Activated T-cell treated with anti-CD3 and anti-CD28 coated beads, Interleukin-2, amount 50 U/mL, for 48 hours (primary cell): ENCODE results near the gene GPD1L.
"Not testable (repeated sequence)": the region's sequence is repeated elsewhere in the genome, so short reads cannot be mapped to it uniquely, and the experiment has no call there.

Experiments
- DNase-seq, 2 experiments: peaks; one replicate each; pipeline ENCODE4 v3.0.0-alpha.2; 2020

The GPD1L gene

DNA sequence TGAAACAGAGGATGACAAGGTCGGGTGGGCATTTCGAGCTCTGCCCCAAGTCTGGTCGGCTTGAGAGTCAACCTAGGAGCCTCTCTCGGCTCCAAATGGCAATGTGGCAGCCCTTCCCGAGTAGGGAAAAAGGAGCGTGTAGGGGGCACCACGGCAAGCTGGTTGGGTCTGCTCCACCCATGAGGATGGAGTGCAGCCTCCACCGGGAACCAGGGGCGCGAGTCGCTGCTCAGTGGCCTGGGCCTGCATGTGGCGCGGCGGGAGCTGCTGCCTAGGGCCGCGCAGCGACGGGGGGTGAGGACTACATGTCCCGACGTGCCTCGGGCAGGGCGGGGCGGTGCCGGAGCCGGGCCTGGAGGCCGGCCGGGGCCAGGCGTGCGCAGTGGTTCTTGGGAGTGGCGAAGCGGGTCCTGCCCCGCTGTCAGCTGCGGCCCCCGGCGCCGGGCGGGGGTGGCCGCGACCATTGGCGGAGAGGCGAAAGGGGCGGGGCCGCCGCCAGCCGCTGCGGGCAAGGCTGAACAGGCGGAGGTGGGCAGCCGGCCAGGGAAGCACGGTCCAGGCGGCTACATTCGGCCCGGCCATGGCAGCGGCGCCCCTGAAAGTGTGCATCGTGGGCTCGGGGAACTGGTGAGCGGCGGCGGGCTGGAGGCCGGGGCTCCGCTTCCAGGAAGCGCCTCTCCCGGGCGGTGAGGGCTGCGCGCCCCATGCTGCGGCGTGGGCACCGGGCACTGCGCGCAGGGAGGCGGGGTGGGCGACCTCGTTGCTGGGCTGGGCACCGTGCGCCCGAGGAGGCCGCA, at the start of gene GPD1L:
TSS of gene GPD1L (plus strand) at position 489 of the 797 bp plus-strand sequence. CDS start at position 581, 92 bp downstream.
- DNase-seq: peak; percentile 93 to 96

DNA sequence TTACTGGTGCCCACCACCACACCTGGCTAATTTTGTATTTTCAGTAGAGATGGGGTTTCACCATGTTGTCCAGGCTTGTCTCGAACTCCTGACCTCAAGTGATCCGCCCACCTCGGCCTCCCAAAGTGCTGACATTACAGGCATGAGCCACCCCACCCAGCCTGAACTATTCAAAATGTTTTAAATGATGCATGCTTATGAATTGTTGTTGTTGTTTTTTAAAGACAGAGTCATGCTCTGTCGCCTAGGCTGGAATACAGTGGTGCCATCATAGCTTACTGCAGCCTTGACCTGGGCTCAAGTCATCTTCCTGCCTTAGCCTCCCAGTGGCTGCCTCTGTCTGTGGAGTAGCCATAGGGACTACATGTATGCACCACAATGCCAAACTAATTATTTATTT, 48.0 kb upstream of the GPD1L start:
- not testable (repeated sequence) for DNase-seq

DNA sequence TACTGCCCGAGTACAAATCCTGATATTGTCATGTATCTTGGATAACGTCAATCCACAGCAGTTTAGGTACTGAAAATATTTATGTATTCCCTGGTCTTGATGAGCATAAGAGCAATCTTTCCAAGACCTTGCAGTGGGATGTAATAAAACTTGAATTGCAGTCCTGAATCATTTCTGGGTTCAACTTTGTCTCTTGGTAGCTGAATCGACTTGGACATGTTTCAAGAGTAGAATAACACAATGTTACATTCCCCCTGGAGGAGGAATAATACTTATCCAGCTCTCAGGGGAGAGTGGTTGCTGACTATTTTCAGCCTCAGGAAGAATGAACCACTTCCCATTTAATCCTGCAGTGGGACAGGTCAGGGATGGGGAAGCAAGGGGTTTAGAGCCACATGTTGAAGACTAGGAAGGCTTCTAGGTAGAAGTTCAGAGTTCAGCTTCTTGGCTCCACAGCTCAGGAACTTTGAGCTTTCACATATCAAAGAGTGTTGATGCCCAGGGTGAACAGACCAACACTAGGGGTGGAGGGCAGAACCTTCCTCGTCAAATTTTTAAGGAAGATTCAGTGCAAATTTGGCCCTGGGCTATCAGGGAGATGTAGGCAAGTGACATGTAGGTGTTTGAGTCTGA, 43.4 kb upstream of the GPD1L start:
- DNase-seq: no peak

DNA sequence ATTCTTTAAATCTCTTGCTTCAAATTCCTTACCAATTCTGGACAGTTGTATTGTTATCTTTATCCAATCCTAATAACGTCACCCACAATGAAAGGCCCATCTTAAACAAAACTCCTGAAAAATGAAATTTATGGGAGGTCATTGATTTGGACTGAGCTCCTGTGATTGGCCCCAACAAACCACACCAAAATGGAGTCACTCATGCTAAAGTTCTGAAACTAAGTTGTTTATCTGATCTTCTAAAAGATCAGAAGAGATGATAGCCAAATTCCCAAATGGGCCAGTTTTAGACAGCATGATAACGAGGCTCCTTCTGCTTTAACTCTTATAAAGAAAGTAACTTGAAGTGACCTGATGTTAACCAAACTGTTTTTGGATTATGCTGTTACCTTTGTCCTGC, 39.7 kb upstream of the GPD1L start:
- no peak for DNase-seq

DNA sequence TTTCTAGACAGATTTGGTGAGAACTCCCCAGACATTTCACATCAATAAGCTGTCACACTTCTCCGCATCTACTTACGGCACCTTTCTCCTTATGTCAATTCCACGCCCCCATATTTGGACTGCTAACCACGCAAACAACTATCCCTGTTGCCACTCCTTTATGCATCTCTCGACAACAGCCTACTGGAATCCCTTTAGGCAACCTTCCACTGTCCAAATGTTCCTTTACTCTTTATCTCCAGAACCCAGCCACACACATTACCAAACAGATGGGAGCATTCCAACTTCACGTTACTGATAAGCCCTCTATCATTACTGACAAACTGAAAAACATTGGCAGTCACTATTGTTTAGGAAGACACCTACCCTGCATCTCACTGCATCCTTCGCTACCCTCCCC, 32.2 kb upstream of the GPD1L start:
- DNase-seq: not testable (repeated sequence)

DNA sequence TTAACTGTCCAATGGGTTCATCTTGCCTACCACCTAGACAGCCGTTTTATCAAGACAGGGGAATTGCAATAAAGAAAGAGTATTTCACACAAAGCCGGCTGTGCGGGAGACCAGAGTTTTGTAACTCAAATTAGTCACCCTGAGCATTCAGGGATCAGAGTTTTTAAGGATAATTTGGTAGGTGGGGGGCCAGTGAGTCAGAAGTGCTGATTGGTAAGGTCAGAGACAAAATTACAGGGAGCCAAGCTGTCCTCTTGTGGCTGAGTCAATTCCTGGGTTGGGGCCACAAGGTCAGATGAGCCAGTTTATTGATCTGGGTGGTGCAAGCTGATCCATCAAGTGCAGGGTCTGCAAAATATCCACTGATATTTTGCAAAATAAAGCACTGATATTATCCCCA, 29.9 kb upstream of the GPD1L start:
- DNase-seq: no peak

DNA sequence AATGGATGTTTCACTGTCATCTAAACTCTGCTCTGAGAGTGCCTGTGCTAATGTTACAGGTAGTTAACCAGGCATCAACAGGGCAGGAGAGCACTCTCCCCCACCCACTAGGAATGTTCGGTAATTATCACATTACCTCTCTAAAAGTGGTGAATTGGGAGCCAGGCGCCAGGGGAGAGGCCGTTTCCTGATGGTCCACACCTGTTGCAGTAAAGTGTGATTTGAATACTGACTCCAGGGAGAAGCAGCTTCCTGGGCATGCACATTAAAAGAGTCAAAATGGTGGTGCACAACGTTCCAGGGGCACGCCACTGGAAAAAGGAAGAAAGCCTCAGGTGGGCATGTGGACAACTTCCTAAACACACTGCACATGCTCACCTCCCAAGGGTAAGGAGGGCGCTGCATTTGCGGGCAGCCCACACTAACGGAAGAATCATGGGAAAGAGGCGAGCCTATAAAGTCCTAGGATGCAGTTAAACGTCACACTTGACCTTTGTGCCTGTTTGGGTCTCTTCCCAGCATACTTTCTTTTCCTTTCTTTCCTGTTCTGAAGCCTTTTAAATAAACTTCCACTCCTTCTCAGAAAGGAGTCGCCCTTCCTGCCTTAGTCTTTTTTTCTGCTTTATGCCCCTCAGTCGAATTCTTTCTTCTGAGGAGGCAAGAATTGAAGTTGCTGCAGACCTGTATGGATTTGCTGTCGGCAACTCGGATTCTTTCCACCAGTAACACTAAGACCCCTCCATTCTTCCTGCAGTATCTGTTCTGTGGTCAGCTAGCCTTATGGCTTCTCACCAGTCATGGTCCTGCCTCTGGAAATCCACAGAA, 28.9 kb upstream of the GPD1L start:
- DNase-seq: no peak

DNA sequence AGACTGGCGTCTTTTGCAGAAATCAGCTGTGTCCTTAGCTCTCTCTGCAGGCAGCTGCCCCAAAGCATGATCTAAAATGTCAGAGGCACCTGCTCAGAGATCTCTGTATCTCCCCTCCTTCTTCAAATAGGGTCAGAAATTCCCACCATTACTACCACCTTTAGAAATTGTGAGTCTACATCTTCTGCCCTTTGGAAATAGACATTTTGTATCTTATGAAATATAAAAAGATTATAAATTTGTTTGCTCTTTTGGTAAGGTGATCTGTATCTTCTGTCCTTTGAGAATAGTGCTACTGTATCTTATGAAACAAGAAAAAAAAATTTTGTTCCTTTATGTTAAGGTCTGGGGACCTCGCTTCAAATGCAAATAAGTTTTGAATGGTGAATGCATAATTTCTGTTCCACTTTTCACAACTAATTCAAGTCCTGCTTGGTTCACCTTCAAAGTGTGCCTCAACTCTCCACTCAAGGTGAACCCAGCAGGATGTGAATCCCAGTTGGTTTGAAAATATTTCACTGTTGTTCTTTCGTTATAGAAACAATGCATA, 28.3 kb upstream of the GPD1L start:
- DNase-seq: no peak

DNA sequence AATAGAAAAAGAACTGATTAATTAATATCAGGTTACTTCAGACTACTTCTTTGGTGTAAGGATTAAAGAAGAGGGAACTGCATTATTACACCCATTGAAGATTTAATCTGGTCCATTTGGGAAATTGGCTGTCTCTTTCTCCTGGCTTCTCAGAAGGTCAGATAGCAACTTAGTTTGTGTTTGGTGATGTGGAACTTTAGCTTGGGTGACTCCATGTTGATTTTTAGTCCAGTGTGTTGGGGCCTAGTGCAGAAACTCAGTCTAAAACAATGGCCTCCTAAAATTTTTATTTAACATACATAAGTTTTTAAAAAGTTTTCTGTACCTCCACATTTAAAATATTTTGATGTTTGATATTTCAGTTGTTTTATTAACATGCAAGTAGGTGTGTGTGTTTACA, 27.6 kb upstream of the GPD1L start:
- DNase-seq: no peak

DNA sequence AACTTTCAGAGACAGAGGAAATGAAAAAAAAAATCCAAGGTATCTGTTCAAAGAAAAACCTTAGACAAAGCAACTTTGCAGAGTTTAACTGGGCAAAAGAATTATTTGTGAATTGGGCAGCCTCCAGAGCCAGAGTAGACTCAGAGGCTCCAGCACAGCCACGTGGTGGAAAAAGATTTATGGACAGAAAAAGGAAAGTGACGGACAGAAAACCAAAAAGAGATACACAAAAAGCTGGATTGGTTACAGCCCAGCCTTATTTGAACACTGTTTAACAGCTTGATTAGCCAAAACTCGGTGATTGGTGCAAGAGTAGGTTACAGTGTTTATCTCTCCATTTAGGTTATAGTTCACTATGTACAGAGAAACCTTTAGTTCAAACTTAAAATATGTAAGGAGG, 23.7 kb upstream of the GPD1L start:
- DNase-seq: no peak

DNA sequence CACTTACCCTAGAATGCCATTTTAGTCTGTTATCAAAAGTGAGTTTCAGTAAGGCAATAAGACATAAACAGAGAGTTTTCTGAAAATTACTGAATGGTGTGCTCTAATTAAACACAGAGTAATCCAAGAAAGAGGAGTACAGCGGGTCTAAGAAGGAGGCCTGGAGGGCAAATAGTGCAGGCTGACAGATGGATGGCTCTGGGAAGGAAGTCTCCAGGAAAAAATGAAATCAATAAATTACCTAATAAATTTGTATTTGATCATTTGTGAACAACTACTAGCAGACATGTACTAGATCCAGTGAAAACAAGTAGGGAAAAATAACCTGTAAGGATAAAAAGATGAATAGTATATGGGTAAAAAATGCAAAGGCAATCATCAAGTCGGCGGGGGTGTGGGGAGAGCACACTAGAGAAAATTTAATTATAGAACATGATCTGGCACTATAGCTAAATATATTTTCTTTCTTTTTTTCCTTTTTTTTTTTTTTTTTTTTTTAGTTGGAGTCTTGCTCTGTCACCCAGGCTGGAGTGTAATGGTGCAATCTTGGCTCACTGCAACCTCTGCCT, 22.6 kb upstream of the GPD1L start:
- no peak for DNase-seq

DNA sequence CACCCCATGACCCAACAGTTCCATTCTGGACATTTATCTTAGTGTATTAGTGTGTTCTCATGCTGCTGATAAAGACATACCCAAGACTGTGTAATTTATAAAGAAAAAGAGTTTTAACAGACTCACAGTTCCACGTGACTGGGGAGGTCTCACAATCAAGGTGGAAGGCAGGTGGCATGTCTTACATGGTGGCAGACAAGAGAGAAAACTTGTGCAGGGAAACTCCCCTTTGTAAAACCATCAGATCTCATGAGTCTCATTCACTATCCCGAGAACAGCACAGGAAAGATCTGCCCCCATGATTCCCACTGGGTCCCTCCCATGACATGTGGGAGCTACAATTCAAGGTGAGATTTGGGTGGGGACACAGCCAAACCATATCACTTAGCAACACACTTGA, 21.6 kb upstream of the GPD1L start:
- DNase-seq: no peak

DNA sequence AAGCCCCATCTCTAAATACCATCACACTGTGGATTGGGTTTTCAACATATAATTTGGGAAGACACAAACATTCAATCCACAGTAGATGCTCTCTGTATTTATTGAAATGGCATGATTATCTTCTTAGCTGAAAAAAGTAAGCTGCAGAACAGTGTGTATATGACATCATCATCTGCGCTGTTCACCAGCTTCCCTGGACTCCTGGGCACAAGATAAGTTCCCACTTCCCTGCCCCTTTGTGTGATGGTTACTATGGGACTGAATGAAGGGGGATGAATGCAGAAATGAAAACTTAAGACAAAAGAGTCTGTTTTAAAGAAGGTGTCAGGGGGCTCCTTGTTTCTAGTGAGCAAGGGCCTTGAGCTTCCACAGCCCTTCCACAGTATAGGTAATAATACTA, 20.0 kb upstream of the GPD1L start:
- no peak for DNase-seq

DNA sequence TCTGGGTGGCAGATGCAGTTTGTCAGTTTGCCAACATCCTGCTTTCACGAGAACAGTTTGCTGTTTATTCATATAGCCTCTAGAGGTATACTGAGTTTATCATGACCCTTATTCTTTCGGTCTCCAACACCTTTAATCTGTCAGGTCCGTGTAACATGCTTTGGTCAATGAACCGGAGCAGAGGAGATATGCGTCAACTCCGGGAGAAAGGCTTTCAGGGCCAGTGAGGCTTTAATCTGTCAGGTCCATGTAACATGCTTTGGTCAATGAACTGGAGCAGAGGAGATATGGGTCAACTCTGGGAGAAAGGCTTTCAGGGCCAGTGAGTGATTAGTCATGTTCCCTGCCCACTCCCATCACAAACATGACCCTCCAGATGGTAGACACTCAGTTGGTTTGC, 16.9 kb upstream of the GPD1L start:
- no peak for DNase-seq

DNA sequence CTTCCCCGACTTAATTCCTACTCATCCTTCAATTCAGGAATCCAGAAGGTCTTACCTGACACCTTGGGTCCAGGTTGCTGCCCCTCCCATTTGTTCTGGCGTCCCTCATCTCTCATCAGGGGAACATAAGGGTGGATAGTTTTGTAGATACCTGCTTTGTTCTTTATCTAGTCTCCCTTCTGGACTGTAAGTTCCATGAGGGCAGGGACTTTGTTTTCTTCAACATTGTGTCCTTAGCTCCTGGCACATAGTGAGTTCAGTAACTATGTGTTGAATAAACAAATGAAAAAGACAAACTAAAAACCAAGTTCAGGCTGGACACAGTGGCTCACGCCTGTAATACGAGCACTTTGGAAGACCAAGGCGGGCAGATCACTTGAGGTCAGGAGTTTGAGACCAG, 13.2 kb upstream of the GPD1L start:
- no peak for DNase-seq

DNA sequence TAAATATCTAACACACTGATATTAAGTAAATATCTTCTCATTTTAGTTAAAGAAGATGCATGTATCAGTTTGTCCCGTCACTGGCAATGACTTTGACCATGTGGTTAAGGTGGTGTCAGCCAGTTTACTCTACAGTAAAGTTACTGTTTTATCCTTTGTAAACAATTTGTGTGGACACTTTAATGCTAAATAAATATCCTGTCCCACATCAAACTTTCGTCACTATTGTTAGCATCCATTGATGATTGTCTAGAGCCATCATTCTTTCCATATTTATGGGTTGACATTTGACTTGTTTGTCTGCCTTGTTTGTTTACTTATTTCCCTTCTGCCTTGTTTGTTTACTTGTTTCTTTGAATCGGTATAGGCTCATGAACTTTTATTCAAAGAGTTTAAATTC, 11.0 kb upstream of the GPD1L start:
- no peak for DNase-seq

DNA sequence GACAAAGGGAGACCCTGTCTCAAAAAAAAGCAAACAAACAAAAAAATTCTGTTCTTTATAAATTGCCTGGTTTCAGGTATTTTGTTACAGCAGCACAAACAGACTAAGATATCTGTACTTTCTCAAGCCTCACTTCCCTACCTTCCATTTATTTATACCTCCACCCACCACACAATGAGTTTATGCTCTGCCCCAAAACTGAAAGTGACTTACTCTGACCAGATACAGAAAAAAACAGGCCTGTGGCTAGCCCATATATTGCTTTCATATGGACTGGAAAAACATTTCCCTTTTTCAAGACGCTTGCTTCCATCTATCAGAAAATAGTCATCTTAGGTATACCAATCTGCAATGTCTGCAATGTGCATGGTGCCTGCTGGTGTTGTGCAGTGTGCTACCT, 8.7 kb upstream of the GPD1L start:
- DNase-seq: no peak

DNA sequence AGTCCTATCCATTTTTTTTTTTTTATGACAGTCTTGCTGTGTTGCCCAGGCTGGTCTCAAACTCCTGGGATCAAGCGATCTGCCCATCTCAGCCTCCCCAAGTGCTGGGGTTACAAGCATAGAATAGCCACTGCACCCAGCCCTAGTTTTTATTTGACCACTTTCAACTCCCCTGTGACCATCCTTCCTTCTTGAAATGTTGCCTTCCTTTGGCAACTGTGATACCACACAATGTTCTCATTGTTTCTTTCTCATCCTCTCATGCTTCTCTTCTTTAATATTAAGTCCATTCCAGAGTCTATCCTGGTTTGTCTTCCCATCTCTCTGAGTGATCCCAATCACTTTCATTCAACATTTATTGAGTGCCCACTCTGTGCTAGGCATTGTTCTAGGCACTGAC, 7.9 kb upstream of the GPD1L start:
- no peak for DNase-seq

DNA sequence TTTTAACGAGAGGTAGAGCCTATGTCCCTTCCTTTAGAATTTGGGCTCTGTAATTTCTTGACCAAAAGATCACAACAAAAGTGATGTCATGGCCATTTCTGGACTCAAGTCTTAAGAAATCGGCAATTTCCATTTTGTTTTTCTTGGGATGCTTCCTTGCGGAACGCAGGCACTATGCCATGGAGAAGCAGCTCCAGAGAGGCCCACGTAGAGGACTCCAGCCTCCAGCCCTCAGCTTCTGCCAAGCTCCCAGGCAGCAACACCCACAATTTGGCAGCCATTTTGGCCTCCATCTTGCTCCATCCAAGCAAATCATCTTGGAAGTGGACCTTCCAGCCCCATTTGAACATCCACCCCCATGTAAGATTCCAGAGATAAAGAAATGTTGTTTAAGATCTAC, 6.0 kb upstream of the GPD1L start:
- no peak for DNase-seq

DNA sequence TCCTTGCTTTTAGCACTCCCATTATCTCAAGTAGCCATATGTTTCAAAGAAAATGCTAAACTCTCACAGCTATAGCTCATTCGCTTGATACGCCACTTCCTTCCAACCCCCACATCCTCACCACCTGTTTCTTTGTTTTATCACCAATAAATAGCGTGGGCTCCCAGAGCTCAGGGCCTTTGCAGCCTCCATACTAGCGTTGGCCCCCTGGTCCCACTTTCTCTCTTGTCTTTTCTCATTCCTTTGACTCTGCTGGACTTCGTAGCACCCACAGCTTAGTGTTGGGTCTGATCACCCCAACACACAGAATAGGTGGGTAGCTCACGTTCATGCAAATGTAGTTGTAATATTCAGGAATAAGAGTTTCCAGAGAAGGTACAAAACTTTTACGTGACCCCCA, 4.1 kb upstream of the GPD1L start:
- no peak for DNase-seq

DNA sequence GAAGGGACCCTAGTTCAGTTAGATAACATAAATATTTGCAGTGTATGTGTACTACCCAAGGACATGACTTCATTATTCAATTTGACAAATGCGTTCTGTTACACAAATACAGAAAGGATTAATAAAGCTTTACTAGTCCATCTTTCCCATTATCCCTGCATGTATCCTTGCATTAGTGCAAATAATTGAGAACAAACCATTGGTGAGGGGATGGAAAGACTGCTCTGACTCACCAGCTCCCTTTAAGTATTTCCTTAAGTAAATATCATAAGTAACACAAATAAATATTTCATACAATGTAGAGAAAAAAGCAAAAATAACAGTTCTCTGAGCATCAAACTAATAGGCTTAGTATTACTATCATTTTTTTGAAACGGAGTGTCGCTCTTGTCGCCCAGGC, 1.9 kb upstream of the GPD1L start:
- no peak for DNase-seq

DNA sequence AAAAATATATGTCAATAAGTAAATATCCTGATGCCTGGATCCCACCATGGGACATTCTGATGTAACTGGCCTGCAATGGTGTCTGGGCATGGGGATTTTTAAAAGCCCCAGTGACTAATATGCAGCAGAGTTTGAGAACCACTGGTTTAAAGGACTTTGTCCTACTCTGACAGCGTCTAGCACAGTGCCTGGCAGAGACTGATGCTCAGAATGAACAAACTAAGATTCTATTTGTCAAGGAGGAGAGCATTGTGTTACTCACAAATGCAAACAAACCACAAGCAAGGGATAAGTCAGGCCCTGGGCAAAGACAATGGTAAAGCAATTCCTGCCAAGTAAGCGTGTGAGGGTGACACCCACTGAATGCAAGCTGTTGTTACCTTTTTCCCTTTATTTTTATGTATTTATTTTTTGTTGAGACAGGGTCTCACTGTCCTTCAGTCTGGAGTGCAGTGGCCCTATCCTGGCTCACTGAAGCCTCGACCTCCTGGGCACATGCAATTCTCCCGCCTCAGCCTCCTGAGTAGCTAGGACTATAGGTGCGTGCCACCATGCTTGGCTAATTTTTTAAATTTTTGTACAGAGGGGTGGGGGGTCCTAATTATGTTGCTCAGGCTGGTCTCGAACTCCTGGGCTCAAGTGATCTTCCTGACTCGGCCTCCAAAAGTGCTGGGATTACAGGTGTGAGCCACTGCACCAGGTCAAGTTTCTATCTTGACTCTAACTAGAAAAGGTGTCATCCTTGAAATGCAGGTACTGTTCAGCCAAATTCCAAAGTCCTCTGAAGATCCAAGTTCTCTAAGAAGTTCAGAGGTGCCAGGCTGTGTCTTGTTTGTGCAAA, 909 bp upstream of the GPD1L start:
- no peak for DNase-seq
